ENCODE measurements around the gene ANAPC5. TPM values are rescaled to one million over a fixed set of nuclear protein-coding genes. Genes with fewer than 3 reads are reported as not detected.

ANAPC5 gene
- total RNA-seq, 1 experiment from 2014 or later, result 101 TPM

- no peak overlapping the region for H3K23ac ChIP-seq (ENCODE audit: insufficient read length, low read depth, low read length)
- H3K23me2 ChIP-seq (ENCODE audit: insufficient read length, low read depth, low read length, poor library complexity, severe bottlenecking), result no peaks in the 10 kb centered on the region
- H4K20me1 ChIP-seq (ENCODE audit: control insufficient read depth, insufficient read depth, insufficient read length), result no peaks in the 10 kb centered on the region
- H3K4ac ChIP-seq (ENCODE audit: low read depth, low read length), result no peak overlapping the region
- H3K56ac ChIP-seq (ENCODE audit: insufficient read length, low read depth, low read length), result no peak overlapping the region
- H4K91ac ChIP-seq (ENCODE audit: insufficient read length, low read depth, low read length), result no peak overlapping the region
- H2BK15ac ChIP-seq (ENCODE audit: low read depth, low read length), result no peak overlapping the region
- no peaks in the 10 kb centered on the region for H3K79me2 ChIP-seq (ENCODE audit: insufficient read depth, low read length)
- H2BK120ac ChIP-seq (ENCODE audit: low read depth, low read length, poor library complexity, severe bottlenecking), result no peak overlapping the region
- Mint-ChIP-seq H3K27me3 (ENCODE audit: low read depth) (no peaks in the 10 kb centered on the region; the same call in none of the 2 replicates), H3K4me1 (no peaks in the 10 kb centered on the region), H3K36me3 (ENCODE audit: insufficient read depth in 1 of 3, low read depth in 3 of 3) (no peaks in the 10 kb centered on the region), H3K4me3 (no peak overlapping the region), H3K9me3 (peaks cover 0 to 6% of the 10 kb centered on the region in 2 experiments; a peak in 1 of 5 replicates), H3K27ac (no peak overlapping the region)
- no peak overlapping the region for H3K18ac ChIP-seq (ENCODE audit: insufficient read length, low read depth, low read length)
- no peaks in the 10 kb centered on the region for H3K79me1 ChIP-seq (ENCODE audit: insufficient read depth, low read depth, low read length, poor library complexity, severe bottlenecking)
- no peak overlapping the region for H3T11ph ChIP-seq (ENCODE audit: low read length)
- no peak overlapping the region for H4K8ac ChIP-seq (replicated peaks; ENCODE audit: insufficient read length, low read depth, low read length)
- no CpG with 5 or more reads among the region's 5 CpGs for WGBS (ENCODE audit: extremely low coverage, insufficient read length, low lambda C conversion rate)
- H2BK20ac ChIP-seq (ENCODE audit: low read depth, low read length, poor library complexity, severe bottlenecking), result no peak overlapping the region
- no peak for DNase-seq
- H2BK12ac ChIP-seq (ENCODE audit: insufficient read length, low read depth, low read length), result no peak overlapping the region
- H3K27ac ChIP-seq (ENCODE audit: insufficient read length, low read depth, low read length), result no peak overlapping the region
- no peaks in the 10 kb centered on the region for H3K27me3 ChIP-seq (ENCODE audit: insufficient read depth, low read length)
- no peak overlapping the region for H4K5ac ChIP-seq (ENCODE audit: insufficient read length, low read depth, low read length)
- no peak for TF ChIP-seq CTCF (conservative IDR thresholded peaks at IDR 0.05)
- no peak overlapping the region for H2BK5ac ChIP-seq (ENCODE audit: insufficient read length, low read length)
- H3K9ac ChIP-seq (ENCODE audit: extremely low read depth, insufficient read length, low read length), result no peak overlapping the region
- no peak overlapping the region for H3K4me2 ChIP-seq (ENCODE audit: insufficient read depth, insufficient read length, low read length)
- no peak overlapping the region for H2AFZ ChIP-seq (ENCODE audit: low read length)
- no peak overlapping the region for H2AK5ac ChIP-seq (ENCODE audit: insufficient read length, low read length)
- H3K9me3 ChIP-seq (ENCODE audit: control insufficient read depth, low read depth, low read length), result no peaks in the 10 kb centered on the region
- no peaks in the 10 kb centered on the region for H3K4me1 ChIP-seq (ENCODE audit: insufficient read depth, low read length)
- no peak overlapping the region for H3K14ac ChIP-seq (ENCODE audit: insufficient read depth, low read length)
Measured at GRCh38 chr12:121378736-121379135, 26.5 kb upstream of the ANAPC5 start.
